ENCODE measurements around the gene MBD6. TPM values are rescaled to one million over a fixed set of nuclear protein-coding genes. Genes with fewer than 3 reads are reported as not detected.

Gene MBD6, protein sequence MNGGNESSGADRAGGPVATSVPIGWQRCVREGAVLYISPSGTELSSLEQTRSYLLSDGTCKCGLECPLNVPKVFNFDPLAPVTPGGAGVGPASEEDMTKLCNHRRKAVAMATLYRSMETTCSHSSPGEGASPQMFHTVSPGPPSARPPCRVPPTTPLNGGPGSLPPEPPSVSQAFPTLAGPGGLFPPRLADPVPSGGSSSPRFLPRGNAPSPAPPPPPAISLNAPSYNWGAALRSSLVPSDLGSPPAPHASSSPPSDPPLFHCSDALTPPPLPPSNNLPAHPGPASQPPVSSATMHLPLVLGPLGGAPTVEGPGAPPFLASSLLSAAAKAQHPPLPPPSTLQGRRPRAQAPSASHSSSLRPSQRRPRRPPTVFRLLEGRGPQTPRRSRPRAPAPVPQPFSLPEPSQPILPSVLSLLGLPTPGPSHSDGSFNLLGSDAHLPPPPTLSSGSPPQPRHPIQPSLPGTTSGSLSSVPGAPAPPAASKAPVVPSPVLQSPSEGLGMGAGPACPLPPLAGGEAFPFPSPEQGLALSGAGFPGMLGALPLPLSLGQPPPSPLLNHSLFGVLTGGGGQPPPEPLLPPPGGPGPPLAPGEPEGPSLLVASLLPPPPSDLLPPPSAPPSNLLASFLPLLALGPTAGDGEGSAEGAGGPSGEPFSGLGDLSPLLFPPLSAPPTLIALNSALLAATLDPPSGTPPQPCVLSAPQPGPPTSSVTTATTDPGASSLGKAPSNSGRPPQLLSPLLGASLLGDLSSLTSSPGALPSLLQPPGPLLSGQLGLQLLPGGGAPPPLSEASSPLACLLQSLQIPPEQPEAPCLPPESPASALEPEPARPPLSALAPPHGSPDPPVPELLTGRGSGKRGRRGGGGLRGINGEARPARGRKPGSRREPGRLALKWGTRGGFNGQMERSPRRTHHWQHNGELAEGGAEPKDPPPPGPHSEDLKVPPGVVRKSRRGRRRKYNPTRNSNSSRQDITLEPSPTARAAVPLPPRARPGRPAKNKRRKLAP
- 2.6 TPM for total RNA-seq

- Histone ChIP-seq H3K4me3 (ENCODE audit: low read length in 3 of 3) (peak within 1 kb of the TSS; percentile 86 to 91 (median 88)), H3K9ac (ENCODE audit: low read depth in 1 of 3, low read length in 3 of 3) (peak within 1 kb of the TSS; percentile 90 to 95 (median 92)), H3K9me3 (ENCODE audit: control insufficient read depth in 3 of 3, low read length in 3 of 3) (no peaks in the 10 kb centered on the region), H3K36me3 (ENCODE audit: control insufficient read depth in 3 of 3, insufficient read depth in 3 of 3, low read length in 3 of 3) (peaks cover 24 to 39% (median 32%) of the 10 kb centered on the region in 3 donors), H3K27ac (ENCODE audit: low read depth, low read length) (peak within 1 kb of the TSS; percentile 99), H3K27me3 (ENCODE audit: control insufficient read depth in 3 of 3, insufficient read depth in 3 of 3, low read length in 3 of 3) (no peaks in the 10 kb centered on the region), H3K4me1 (ENCODE audit: control insufficient read depth in 3 of 3, insufficient read depth in 3 of 3, low read length in 3 of 3) (peaks cover 45 to 61% (median 60%) of the 10 kb centered on the region in 3 donors)
Observed at GRCh38 chr12:57522011-57522886, at the start of gene MBD6. TSS of gene MBD6 (plus strand) at chr12:57522824. CDS start at chr12:57524304, 1,480 bp downstream.

DNA sequence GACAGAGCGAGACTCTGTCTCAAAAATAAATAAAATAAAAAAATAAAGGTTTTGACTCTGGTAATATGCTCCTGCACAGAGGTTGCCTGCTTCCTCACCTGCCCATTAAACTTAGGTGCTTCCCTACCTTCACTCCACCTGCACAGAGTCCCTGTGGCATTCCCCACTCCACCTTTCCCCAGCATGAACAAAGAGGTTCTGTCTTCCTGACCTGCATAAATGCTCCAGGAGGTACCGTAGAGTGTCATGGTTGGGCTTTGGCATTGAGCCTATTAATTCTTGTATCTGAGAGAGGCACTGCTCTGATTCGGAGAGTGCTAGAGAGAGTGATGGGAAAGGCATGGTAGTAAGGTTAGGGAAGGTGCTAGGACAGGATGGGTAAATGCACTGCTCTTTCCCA is 49.2 kb upstream of the MBD6 start:
- H3K4me3 ChIP-seq (ENCODE audit: low read length in 3 of 3) = no peak overlapping the region
- no peaks in the 10 kb centered on the region for H3K36me3 ChIP-seq (ENCODE audit: control insufficient read depth in 3 of 3, insufficient read depth in 3 of 3, low read length in 3 of 3)
- no peak overlapping the region for H3K27ac ChIP-seq (ENCODE audit: low read depth, low read length)
- H3K9me3 ChIP-seq (ENCODE audit: control insufficient read depth in 3 of 3, low read length in 3 of 3) = no peaks in the 10 kb centered on the region
- H3K27me3 ChIP-seq (ENCODE audit: control insufficient read depth in 3 of 3, insufficient read depth in 3 of 3, low read length in 3 of 3) = peaks cover 50 to 71% (median 67%) of the 10 kb centered on the region in 3 donors
- H3K9ac ChIP-seq (ENCODE audit: low read depth in 1 of 3, low read length in 3 of 3) = no peak overlapping the region
- H3K4me1 ChIP-seq (ENCODE audit: control insufficient read depth in 3 of 3, insufficient read depth in 3 of 3, low read length in 3 of 3) = peaks cover 10 to 16% (median 13%) of the 10 kb centered on the region in 3 donors

DNA sequence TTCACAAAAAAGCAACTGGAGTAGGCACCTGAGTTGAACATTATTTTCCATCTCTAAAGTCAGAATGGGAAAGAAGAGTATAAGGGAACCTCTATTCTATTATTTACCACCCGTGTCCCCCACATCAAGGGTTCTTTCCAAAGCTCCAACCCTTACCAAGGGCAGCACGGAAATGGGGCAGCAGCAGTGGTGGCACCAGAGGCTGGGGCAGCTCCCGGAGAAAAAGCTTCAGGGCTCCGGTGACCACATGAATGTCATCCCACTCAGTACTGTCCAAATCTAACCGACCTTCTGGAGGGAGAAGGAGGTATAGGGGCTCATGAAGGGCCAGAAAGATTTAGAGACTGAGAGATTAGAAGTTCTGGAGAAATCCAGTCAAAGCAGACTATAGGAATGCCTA is 48.7 kb upstream of the MBD6 start:
- Histone ChIP-seq H3K9me3 (ENCODE audit: control insufficient read depth in 3 of 3, low read length in 3 of 3) (no peaks in the 10 kb centered on the region), H3K36me3 (ENCODE audit: control insufficient read depth in 3 of 3, insufficient read depth in 3 of 3, low read length in 3 of 3) (no peaks in the 10 kb centered on the region), H3K9ac (ENCODE audit: low read depth in 1 of 3, low read length in 3 of 3) (no peak overlapping the region), H3K4me1 (ENCODE audit: control insufficient read depth in 3 of 3, insufficient read depth in 3 of 3, low read length in 3 of 3) (peaks cover 10 to 16% (median 13%) of the 10 kb centered on the region in 3 donors), H3K27me3 (ENCODE audit: control insufficient read depth in 3 of 3, insufficient read depth in 3 of 3, low read length in 3 of 3) (peaks cover 50 to 72% (median 71%) of the 10 kb centered on the region in 3 donors), H3K27ac (ENCODE audit: low read depth, low read length) (no peak overlapping the region), H3K4me3 (ENCODE audit: low read length in 3 of 3) (no peak overlapping the region)

- Histone ChIP-seq H3K27me3 (ENCODE audit: control insufficient read depth in 3 of 3, insufficient read depth in 3 of 3, low read length in 3 of 3) (peaks cover 50 to 72% (median 67%) of the 10 kb centered on the region in 3 donors), H3K36me3 (ENCODE audit: control insufficient read depth in 3 of 3, insufficient read depth in 3 of 3, low read length in 3 of 3) (no peaks in the 10 kb centered on the region)
Observed at GRCh38 chr12:57474430-57474829, 48.2 kb upstream of the MBD6 start.

DNA sequence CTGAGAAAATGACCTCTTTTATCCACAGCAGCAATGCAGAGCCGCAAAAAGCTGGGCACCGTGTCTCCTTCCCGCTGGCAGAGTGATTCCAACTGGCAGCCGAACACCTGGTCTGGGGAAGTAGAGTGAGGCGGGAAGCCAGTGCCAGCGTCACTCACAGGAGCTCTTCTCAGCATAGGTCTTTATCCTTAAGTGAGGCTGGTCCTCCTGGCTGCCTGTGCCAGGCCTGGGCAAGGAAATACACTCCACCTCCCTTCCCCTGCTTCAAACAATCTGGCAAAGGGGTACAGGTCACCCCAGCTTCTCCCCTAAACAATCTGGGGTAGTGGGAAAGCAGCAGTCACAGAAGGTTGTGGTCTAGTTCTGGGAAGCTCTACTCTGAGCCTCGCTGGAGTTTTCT is 47.8 kb upstream of the MBD6 start:
- Histone ChIP-seq H3K36me3 (ENCODE audit: control insufficient read depth in 3 of 3, insufficient read depth in 3 of 3, low read length in 3 of 3) (no peaks in the 10 kb centered on the region), H3K4me3 (ENCODE audit: low read length in 3 of 3) (no peak overlapping the region), H3K27me3 (ENCODE audit: control insufficient read depth in 3 of 3, insufficient read depth in 3 of 3, low read length in 3 of 3) (peaks cover 50 to 72% (median 65%) of the 10 kb centered on the region in 3 donors)

More at GRCh38 chr12:57474430-57474829, 48.2 kb upstream of the MBD6 start:
- Histone ChIP-seq H3K4me1 (ENCODE audit: control insufficient read depth in 3 of 3, insufficient read depth in 3 of 3, low read length in 3 of 3) (peaks cover 10 to 16% (median 13%) of the 10 kb centered on the region in 3 donors), H3K9me3 (ENCODE audit: control insufficient read depth in 3 of 3, low read length in 3 of 3) (no peaks in the 10 kb centered on the region), H3K9ac (ENCODE audit: low read depth in 1 of 3, low read length in 3 of 3) (no peak overlapping the region), H3K4me3 (ENCODE audit: low read length in 3 of 3) (no peak overlapping the region), H3K27ac (ENCODE audit: low read depth, low read length) (no peak overlapping the region)

DNA sequence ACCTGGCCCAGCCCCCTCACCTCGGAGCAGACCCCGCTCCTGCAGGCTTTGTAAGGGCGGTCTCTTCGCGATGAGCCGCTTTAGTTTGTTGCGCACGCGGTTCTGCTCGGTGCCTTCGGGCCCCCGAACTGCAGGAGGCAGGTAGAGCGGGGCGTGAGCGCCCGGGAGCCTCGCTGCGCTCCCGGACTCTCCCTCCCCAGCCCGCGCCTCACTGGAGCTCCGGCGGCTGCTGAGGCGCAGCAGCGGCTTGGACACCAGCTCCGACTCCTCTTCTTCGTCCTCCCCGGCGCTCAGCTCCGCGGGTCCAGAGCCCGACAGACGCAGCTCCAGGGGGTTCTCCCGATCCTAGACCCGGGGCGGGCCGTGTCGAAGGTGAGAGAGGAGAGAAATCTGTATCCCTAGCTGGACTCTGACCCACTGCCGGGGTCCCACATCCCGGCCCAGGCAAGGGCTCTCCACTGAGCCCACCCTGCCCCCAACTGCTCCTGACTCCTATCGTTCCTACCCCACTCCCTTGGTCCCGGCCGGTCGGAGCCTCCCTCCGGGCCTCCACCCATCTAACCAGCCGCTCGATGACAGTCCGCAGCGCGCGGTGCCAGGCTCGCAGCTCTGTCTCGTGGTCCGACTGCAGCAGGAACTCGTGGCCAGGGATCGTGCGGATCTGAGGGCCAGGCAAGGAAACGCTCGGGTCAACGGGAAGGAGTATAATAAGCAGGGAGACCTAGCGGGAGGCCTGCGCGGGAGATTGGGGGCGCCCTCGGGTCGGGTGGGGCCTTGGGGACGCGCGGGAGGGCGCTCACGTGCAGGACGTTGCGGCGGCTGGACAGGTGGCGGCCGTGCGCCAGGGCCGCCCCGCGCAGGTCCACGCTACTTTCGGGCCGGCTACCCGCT is 47.1 kb upstream of the MBD6 start:
- Histone ChIP-seq H3K4me3 (ENCODE audit: low read length in 3 of 3) (peak overlapping the region; percentile 15 to 70 (median 64)), H3K9ac (ENCODE audit: low read depth in 1 of 3, low read length in 3 of 3) (peak overlapping the region in 1 of 3 donors; percentile 50), H3K4me1 (ENCODE audit: control insufficient read depth in 3 of 3, insufficient read depth in 3 of 3, low read length in 3 of 3) (peaks cover 10 to 16% (median 13%) of the 10 kb centered on the region in 3 donors), H3K36me3 (ENCODE audit: control insufficient read depth in 3 of 3, insufficient read depth in 3 of 3, low read length in 3 of 3) (no peaks in the 10 kb centered on the region), H3K9me3 (ENCODE audit: control insufficient read depth in 3 of 3, low read length in 3 of 3) (no peaks in the 10 kb centered on the region), H3K27me3 (ENCODE audit: control insufficient read depth in 3 of 3, insufficient read depth in 3 of 3, low read length in 3 of 3) (peaks cover 50 to 69% (median 59%) of the 10 kb centered on the region in 3 donors), H3K27ac (ENCODE audit: low read depth, low read length) (no peak overlapping the region)

More for the DNA sequence above, 47.8 kb upstream of the MBD6 start:
- no peaks in the 10 kb centered on the region for H3K9me3 ChIP-seq (ENCODE audit: control insufficient read depth in 3 of 3, low read length in 3 of 3)
- H3K27ac ChIP-seq (ENCODE audit: low read depth, low read length) = no peak overlapping the region
- peak overlapping the region in 1 of 3 donors; percentile 25 for H3K9ac ChIP-seq (ENCODE audit: low read depth in 1 of 3, low read length in 3 of 3)
- H3K4me1 ChIP-seq (ENCODE audit: control insufficient read depth in 3 of 3, insufficient read depth in 3 of 3, low read length in 3 of 3) = peaks cover 10 to 16% (median 13%) of the 10 kb centered on the region in 3 donors

DNA sequence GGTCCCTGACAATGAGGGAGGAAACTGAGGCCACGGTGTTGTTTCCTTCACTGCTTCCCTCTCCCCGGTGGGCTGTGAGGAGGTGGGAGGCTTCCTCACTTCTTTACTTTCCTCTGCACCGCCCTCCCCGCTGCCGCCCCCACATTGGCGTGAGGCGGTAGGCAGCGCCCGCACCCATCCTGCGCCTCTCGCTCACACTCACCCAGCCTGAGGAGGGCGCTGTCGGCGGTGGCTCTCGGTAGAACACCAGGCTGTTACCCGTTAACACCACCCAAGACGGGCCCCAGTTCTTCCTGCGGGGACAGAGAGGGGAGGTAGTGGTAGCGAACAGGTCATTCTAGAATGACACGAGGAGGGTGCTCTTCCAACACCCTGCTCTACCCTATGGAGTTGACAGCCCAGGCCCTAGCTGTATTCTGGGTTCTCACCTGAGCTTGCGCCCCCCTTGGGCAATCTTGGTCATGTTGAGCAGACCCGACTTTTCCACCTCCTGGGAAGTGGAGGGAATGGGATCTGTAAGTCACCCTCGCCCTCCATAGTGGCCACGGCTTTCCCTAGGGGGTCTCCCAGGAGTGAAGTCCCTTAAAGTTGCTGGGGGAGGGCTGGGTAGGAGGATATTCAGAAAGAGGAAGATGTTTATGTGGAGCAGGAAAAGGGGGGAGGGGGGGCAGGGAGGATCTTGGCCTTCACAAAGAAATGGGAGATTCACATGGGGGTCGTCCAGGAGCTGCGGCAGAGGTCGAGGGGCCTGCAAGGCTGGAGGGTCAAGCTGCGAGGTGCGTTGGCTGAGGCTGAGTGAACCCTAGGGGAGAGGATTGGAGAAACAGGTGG is 46.2 kb upstream of the MBD6 start:
- Histone ChIP-seq H3K9me3 (ENCODE audit: control insufficient read depth in 3 of 3, low read length in 3 of 3) (no peaks in the 10 kb centered on the region), H3K27me3 (ENCODE audit: control insufficient read depth in 3 of 3, insufficient read depth in 3 of 3, low read length in 3 of 3) (peaks cover 48 to 66% (median 58%) of the 10 kb centered on the region in 3 donors), H3K36me3 (ENCODE audit: control insufficient read depth in 3 of 3, insufficient read depth in 3 of 3, low read length in 3 of 3) (no peaks in the 10 kb centered on the region), H3K27ac (ENCODE audit: low read depth, low read length) (no peak overlapping the region), H3K4me1 (ENCODE audit: control insufficient read depth in 3 of 3, insufficient read depth in 3 of 3, low read length in 3 of 3) (peaks cover 10 to 16% (median 13%) of the 10 kb centered on the region in 3 donors), H3K9ac (ENCODE audit: low read depth in 1 of 3, low read length in 3 of 3) (peak overlapping the region in 1 of 3 donors; percentile 50), H3K4me3 (ENCODE audit: low read length in 3 of 3) (peak overlapping the region; percentile 51 to 70 (median 64))
